Epithelial cell of esophagus (primary cell): Measurements from ENCODE around the gene MMP8.

Experiments used
- DNase-seq: peaks from one replicate; pipeline ENCODE4 v3.0.0; 2010; ENCODE audit warnings: low read depth
- H3K4me3 ChIP-seq: 2 replicates; pipeline ENCODE4 v1.5.1; 2011; ENCODE audit warnings: mild to moderate bottlenecking, low read length, control low read depth
- TF ChIP-seq, protein P1 (sequence below): IDR thresholded peaks from 2 replicates; pipeline ENCODE4 v1.5.1; 2011; ENCODE audit warnings: low read depth, mild to moderate bottlenecking, low read length, control low read depth, inconsistent platforms; ENCODE audit not compliant: insufficient read depth; ENCODE audit errors: missing control alignments

The MMP8 gene, protein sequence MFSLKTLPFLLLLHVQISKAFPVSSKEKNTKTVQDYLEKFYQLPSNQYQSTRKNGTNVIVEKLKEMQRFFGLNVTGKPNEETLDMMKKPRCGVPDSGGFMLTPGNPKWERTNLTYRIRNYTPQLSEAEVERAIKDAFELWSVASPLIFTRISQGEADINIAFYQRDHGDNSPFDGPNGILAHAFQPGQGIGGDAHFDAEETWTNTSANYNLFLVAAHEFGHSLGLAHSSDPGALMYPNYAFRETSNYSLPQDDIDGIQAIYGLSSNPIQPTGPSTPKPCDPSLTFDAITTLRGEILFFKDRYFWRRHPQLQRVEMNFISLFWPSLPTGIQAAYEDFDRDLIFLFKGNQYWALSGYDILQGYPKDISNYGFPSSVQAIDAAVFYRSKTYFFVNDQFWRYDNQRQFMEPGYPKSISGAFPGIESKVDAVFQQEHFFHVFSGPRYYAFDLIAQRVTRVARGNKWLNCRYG

DNA sequence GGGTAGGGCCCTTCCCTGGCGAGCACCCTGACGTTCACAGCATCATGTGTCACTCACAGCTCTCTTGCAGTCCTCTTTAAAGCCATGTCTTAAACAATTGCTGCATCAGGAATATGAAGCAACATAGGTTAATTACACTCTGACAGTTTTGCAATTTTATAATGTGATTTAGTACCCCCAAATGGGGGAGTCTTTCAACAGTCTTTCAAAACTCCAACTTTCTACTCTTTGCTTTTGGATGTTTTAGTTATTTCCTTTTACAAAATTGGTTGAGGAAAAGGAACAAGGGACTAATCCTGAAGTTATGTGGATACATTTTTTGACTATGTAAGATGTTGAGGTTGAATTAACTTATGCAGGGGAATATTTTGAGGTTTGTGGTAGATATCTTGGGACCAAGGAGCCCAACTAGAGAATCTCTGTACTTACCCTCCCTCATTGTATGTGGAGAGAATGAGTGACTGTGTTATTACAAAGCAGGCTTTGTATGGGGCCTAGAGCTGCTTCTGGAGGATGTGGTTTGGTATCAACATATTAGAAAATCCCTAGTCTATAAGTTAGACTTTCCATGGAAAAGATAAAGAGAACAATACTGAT lies at the start of gene MMP8:
Gene MMP8, minus strand, starts transcription at position 51 of the 597 bp plus-strand sequence. CDS start 99 bp downstream, outside the sequence.
- DNase-seq, result no peak

DNA sequence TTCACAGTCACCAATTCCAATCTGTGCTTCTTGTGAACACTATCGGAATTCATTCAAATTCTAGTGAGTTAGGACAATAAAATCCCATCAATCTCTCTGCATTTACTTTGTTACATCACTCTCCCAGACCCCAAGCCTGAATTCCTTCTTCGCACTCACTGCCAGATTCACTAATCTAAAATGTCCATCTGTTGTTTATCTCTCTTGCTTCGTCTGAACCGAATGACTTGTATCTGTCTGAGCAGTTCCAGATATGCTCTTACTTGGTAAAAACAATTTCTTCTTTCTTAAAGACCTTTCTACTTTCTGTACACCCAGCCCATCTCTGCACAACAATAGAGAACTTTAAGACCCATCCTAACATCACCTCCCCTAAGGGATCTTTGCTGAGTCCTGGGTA lies 48.6 kb upstream of the MMP8 start:
- no peak for DNase-seq
- TF ChIP-seq, protein P1, sequence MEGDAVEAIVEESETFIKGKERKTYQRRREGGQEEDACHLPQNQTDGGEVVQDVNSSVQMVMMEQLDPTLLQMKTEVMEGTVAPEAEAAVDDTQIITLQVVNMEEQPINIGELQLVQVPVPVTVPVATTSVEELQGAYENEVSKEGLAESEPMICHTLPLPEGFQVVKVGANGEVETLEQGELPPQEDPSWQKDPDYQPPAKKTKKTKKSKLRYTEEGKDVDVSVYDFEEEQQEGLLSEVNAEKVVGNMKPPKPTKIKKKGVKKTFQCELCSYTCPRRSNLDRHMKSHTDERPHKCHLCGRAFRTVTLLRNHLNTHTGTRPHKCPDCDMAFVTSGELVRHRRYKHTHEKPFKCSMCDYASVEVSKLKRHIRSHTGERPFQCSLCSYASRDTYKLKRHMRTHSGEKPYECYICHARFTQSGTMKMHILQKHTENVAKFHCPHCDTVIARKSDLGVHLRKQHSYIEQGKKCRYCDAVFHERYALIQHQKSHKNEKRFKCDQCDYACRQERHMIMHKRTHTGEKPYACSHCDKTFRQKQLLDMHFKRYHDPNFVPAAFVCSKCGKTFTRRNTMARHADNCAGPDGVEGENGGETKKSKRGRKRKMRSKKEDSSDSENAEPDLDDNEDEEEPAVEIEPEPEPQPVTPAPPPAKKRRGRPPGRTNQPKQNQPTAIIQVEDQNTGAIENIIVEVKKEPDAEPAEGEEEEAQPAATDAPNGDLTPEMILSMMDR, result no peak
- no peak overlapping the region for H3K4me3 ChIP-seq

More for the DNA sequence above, at the start of gene MMP8:
- TF ChIP-seq, protein P1, result no peak
- H3K4me3 ChIP-seq, result no peak within 1 kb of the TSS

DNA sequence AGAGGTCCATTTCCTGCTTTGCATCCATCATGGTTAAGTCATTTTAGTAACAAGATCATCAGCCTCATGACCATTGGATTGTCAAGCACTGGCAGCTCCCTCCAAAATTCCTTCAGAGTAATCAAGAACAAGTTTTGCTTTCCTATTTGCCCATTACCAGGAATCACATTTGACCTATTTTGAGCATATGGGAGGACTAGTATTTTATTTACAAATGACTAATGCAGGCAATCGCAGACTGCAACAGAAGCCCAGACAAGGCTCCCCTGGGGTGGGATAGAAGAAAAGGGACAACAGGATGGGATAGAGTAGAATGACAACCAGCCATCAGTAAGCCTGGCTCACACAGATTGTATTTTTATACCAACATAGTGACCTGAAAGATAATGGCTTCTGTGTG lies 46.6 kb upstream of the MMP8 start:
- DNase-seq, result no peak
- TF ChIP-seq, protein P1, result no peak

DNA sequence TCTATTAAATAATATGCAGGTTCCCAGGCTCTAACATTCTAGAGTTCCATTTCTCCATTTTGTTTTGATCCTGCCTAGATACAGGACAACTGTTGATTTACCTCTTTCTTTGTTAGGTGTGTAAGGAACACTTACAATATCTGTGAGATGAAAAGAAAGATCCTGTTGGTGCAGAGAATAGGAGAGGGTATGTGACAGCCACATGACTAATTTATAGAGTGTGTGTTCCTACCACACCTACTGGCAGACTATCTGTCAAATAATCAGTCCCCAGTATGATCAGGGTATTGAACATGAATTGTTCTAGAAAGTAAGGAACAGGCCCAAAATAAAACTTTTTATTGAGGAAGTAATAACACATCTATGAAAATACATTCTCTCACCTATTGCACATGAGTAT lies 45.4 kb upstream of the MMP8 start:
- no peak overlapping the region for H3K4me3 ChIP-seq
- TF ChIP-seq, protein P1, result no peak
- DNase-seq, result no peak

More for the DNA sequence above, 46.6 kb upstream of the MMP8 start:
- H3K4me3 ChIP-seq, result no peak overlapping the region

DNA sequence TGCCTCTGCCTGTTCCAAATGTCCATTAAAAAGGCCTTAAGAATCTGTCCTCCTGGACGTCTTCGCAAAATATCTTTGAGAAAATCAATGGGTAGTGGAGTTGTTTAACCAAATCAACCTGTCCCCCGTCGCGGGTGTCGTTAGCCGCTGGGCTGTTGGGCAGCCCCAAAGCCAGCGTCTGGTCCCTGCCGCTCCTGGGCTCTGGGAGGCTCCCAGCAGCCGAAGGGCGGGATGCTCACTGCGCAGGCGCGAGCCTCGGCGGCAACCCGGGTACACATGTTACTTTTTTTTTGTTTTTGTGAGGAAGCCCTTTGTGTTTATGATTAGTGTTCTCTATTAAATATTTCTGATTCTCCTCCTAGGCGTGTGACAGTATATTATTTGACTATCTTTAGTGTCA lies 43.0 kb upstream of the MMP8 start:
- TF ChIP-seq, protein P1, result no peak
- H3K4me3 ChIP-seq, result no peak overlapping the region
- DNase-seq, result no peak

DNA sequence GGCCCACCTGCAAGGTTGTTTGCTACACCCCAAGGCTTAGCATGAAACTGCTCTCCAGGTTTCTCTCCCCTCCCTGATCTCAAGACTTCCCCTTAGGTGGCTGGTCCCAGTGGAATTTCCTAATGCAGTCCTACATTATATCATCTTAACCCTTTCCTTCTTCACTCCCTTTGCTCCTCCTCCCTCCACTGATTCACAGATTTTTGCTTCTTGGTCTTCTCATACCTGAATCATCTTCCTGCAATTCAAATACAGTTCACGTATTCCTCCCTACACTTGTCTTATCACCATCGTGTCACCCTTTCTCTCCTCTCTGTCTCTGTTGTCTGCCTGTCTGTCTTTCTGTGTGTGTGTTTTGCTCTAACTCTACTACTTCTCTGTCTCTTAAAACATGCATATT lies 38.7 kb upstream of the MMP8 start:
- H3K4me3 ChIP-seq, result no peak overlapping the region
- TF ChIP-seq, protein P1, result no peak
- peak; percentile 89 for DNase-seq

DNA sequence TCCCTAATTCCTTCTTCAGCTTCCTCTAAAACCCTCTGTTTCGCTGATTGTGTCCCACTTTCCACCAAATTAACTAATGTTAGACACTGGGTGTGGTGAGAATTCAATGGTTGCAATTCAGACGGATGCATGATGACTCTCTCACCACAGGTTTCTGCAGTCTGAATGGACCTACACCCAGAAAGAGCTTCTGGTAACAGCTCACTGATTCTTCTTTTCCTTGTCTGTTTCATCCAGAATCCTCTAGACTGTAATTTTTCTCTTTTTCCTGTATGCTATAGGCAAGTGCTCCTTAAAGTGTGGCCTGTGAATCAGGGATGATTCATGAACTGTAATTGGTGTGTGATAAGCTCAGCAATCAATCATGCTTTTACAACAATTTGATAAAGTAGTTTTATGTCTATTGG lies 37.6 kb upstream of the MMP8 start:
- no peak overlapping the region for H3K4me3 ChIP-seq

More for the DNA sequence above, 37.6 kb upstream of the MMP8 start:
- peak; percentile 89 for DNase-seq
- TF ChIP-seq, protein P1, result no peak
